HEK293 (cell line): ENCODE results near the gene FHIT.

Experiments
- CTCF ChIA-PET: fragments of 350-600 bp; formaldehyde crosslinking; extraction: SDS; loops from one replicate; lab custom pipeline; 2021; ENCODE audit warnings: antibody characterized with exemption; lab: Yijun Ruan, JAX
- POLR2A ChIA-PET: fragments of 300-600 bp; formaldehyde crosslinking; extraction: SDS; loops from one replicate; lab custom pipeline; 2020; ENCODE audit warnings: antibody characterized with exemption, inconsistent platforms; lab: Yijun Ruan, JAX
- H3K27ac ChIP-seq: fragments of 200-500 bp; sonication (Bioruptor generic); 2 replicates; pipeline ENCODE4 v1.5.1; 2014; ENCODE audit warnings: low read depth, low read length, control low read depth, inconsistent platforms; ENCODE audit errors: extremely low read depth
- H3K36me3 ChIP-seq, 2 experiments: fragments of 200-500 bp in 1 of 2; sonication (Bioruptor generic) in 1 of 2; 1 replicate in 1 of 2; 2 replicates in 1 of 2; pipeline ENCODE4 v1.5.1; 2014 to 2017; ENCODE audit warnings: inconsistent platforms in 2 of 2, low read length in 2 of 2; ENCODE audit not compliant: control insufficient read depth in 2 of 2, insufficient read depth in 1 of 2
- H3K4me1 ChIP-seq: fragments of 200-500 bp; sonication (Bioruptor generic); 2 replicates; pipeline ENCODE4 v1.5.1; 2014; ENCODE audit warnings: mild to moderate bottlenecking, low read length, inconsistent platforms; ENCODE audit not compliant: control insufficient read depth, insufficient read depth
- H3K4me3 ChIP-seq: 2 replicates; pipeline ENCODE4 v1.5.1; 2011; ENCODE audit warnings: low read depth, mild to moderate bottlenecking, control low read depth, low read length, moderate library complexity
- H3K9me3 ChIP-seq: fragments of 200-500 bp; sonication (Bioruptor generic); 2 replicates; pipeline ENCODE4 v1.5.1; 2014; ENCODE audit warnings: low read depth, low read length, inconsistent platforms; ENCODE audit not compliant: control insufficient read depth, insufficient read depth
- INSM2 ChIP-seq: fragments of 450-650 bp; formaldehyde crosslinking; IDR thresholded peaks from 2 replicates; pipeline ENCODE4 v1.5.1; 2016; ENCODE audit warnings: missing biosample characterization, missing genetic modification characterization
- MZF1 ChIP-seq: fragments of 450-650 bp; formaldehyde crosslinking; IDR thresholded peaks from 2 replicates; pipeline ENCODE4 v1.5.1; 2017; ENCODE audit warnings: missing biosample characterization, missing genetic modification characterization, borderline replicate concordance
- PATZ1 ChIP-seq: fragments of 450-650 bp; formaldehyde crosslinking; IDR thresholded peaks from 2 replicates; pipeline ENCODE4 v1.5.1; 2016; ENCODE audit warnings: missing biosample characterization, missing genetic modification characterization
- SALL2 ChIP-seq: fragments of 450-650 bp; formaldehyde crosslinking; IDR thresholded peaks from 2 replicates; pipeline ENCODE4 v1.5.0; 2017; ENCODE audit warnings: missing biosample characterization, mild to moderate bottlenecking, missing genetic modification characterization, borderline replicate concordance
- ZBTB21 ChIP-seq: fragments of 450-650 bp; formaldehyde crosslinking; IDR thresholded peaks from 2 replicates; pipeline ENCODE4 v1.5.1; 2017; ENCODE audit warnings: missing biosample characterization, missing genetic modification characterization
- ZIC2 ChIP-seq: fragments of 450-650 bp; formaldehyde crosslinking; IDR thresholded peaks from 2 replicates; pipeline ENCODE4 v1.5.1; 2016; ENCODE audit warnings: missing biosample characterization, missing genetic modification characterization
- ZNF202 ChIP-seq: fragments of 450-650 bp; formaldehyde crosslinking; IDR thresholded peaks from 2 replicates; pipeline ENCODE4 v1.5.1; 2016; ENCODE audit warnings: missing biosample characterization, missing genetic modification characterization, borderline replicate concordance
- ZNF221 ChIP-seq: fragments of 450-650 bp; formaldehyde crosslinking; IDR thresholded peaks from 2 replicates; pipeline ENCODE4 v1.5.1; 2017; ENCODE audit warnings: missing biosample characterization, missing genetic modification characterization, borderline replicate concordance
- ZNF324 ChIP-seq: fragments of 450-650 bp; formaldehyde crosslinking; IDR thresholded peaks from 2 replicates; pipeline ENCODE4 v1.5.1; 2016; ENCODE audit warnings: missing biosample characterization, missing genetic modification characterization
- ZNF350 ChIP-seq: fragments of 450-650 bp; formaldehyde crosslinking; IDR thresholded peaks from 2 replicates; pipeline ENCODE4 v1.5.0; 2017; ENCODE audit warnings: missing biosample characterization, mild to moderate bottlenecking, missing genetic modification characterization
- ZNF354C ChIP-seq: fragments of 450-650 bp; formaldehyde crosslinking; IDR thresholded peaks from 2 replicates; pipeline ENCODE4 v1.5.1; 2016; ENCODE audit warnings: missing biosample characterization, missing genetic modification characterization, low read depth, borderline replicate concordance
- ZNF501 ChIP-seq: fragments of 450-650 bp; formaldehyde crosslinking; IDR thresholded peaks from 2 replicates; pipeline ENCODE4 v1.5.1; 2016; ENCODE audit warnings: missing biosample characterization, missing genetic modification characterization
- ZNF555 ChIP-seq: fragments of 450-650 bp; formaldehyde crosslinking; conservative IDR thresholded peaks from 2 replicates; pipeline ENCODE4 v1.5.1; 2017; ENCODE audit warnings: missing biosample characterization, mild to moderate bottlenecking, missing genetic modification characterization, inconsistent platforms
- ZNF571 ChIP-seq: fragments of 450-650 bp; formaldehyde crosslinking; IDR thresholded peaks from 2 replicates; pipeline ENCODE4 v1.5.0; 2017; ENCODE audit warnings: missing biosample characterization, missing genetic modification characterization
- ZNF624 ChIP-seq: fragments of 450-650 bp; formaldehyde crosslinking; IDR thresholded peaks from 2 replicates; pipeline ENCODE4 v1.5.1; 2017; ENCODE audit warnings: missing biosample characterization, missing genetic modification characterization
- ZNF707 ChIP-seq: fragments of 450-650 bp; formaldehyde crosslinking; IDR thresholded peaks from 2 replicates; pipeline ENCODE4 v1.5.1; 2016; ENCODE audit warnings: missing biosample characterization, missing genetic modification characterization
- ZNF747 ChIP-seq: fragments of 450-650 bp; formaldehyde crosslinking; IDR thresholded peaks from 2 replicates; pipeline ENCODE4 v1.5.1; 2016; ENCODE audit warnings: missing biosample characterization, missing genetic modification characterization
- TF ChIP-seq, protein P1 (sequence below): fragments of 450-650 bp; formaldehyde crosslinking; IDR thresholded peaks from 2 replicates; pipeline ENCODE4; 2016; ENCODE audit warnings: missing biosample characterization, missing genetic modification characterization

Gene FHIT

DNA sequence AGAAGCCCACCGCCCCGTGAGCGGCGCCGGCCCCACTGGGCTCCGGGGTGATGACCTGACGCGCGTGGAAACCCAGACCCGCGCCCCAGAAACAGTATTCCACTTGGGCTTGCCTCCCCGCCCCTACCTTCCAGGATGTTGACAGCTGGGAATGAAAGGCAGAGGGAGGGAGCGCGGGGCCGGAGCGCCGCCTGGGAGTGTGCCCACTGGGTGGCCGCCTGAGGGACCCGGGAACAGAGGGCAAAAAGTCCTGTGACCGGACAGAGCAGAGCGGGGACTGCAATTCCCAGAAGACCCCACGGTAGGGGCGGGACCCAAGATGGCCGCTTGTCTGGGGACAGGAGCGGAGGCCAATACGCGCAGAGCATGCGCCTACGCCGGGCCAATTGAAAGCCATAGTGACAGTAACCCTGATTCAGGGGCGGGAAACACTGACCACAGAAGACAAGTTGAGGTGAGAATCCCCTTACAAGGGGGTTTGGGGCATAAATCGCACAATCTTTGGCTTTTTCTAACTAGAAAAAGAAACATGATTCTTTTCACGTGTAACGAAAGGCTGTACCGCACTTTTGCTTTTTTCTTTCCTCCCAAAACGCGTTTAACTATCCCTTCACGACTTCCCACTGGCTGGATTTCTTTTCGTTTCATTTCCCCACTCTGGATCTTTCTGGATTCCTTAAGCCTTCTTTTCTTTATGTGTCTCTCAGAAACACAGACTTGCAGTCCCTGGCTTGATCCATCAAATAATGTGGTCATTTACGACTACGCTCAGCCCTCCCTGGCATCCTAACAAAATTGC, at the start of gene FHIT (continued):
- TF ChIP-seq ZNF501 (tag by site-specific recombination) (no peak), PATZ1 (tag by site-specific recombination) (peak; percentile 57), ZNF354C (no peak)

GRCh38 chr3:61300786-61301185, 49.5 kb upstream of the FHIT start:
- no peaks in the 10 kb centered on the region for H3K9me3 ChIP-seq
- ChIA-PET POLR2A (no interaction called here), CTCF (no interaction called here)
- TF ChIP-seq ZNF624 (tag by site-specific recombination) = no peak
- no peak for TF ChIP-seq ZBTB21 (tag by site-specific recombination)
- no peak for TF ChIP-seq ZNF555 (tag by site-specific recombination)
- TF ChIP-seq ZNF747 (tag by site-specific recombination) = no peak
- TF ChIP-seq ZIC2 (tag by site-specific recombination) = no peak
- TF ChIP-seq SALL2 (tag by site-specific recombination) = no peak
- TF ChIP-seq ZNF221 (tag by site-specific recombination) = no peak
- no peak for TF ChIP-seq INSM2 (tag by site-specific recombination)
- TF ChIP-seq ZNF707 (tag by site-specific recombination) = no peak
- TF ChIP-seq, protein P1, sequence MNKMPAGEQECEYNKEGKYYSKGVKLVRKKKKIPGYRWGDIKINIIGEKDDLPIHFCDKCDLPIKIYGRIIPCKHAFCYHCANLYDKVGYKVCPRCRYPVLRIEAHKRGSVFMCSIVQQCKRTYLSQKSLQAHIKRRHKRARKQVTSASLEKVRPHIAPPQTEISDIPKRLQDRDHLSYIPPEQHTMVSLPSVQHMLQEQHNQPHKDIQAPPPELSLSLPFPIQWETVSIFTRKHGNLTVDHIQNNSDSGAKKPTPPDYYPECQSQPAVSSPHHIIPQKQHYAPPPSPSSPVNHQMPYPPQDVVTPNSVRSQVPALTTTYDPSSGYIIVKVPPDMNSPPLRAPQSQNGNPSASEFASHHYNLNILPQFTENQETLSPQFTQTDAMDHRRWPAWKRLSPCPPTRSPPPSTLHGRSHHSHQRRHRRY (tag by site-specific recombination) = no peak
- no peaks in the 10 kb centered on the region for H3K36me3 ChIP-seq
- H3K4me3 ChIP-seq = no peak overlapping the region
- no peak overlapping the region for H3K27ac ChIP-seq
- no peaks in the 10 kb centered on the region for H3K4me1 ChIP-seq

DNA sequence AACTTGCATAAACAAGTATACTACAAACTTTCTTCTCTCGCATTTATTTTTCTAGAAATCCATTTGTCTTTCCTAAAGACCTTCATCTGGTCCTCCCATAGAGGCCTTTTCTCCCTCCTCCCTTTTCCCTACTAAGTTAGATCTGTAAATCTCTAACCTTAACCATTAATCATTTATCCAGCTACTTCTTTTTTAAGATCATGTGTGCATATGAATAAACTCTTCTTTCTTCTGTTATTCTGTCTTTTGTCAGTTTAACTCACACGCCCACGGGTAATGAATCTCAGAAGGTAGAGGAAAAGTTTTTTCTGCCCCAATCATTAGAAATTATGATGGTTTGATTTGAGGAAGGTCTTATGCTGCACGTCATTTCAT, 48.7 kb upstream of the FHIT start:
- H3K36me3 ChIP-seq = no peaks in the 10 kb centered on the region
- H3K9me3 ChIP-seq = no peaks in the 10 kb centered on the region
- H3K4me3 ChIP-seq = no peak overlapping the region
- TF ChIP-seq ZNF202 (no peak), ZNF571 (no peak), ZNF324 (tag by site-specific recombination) (no peak), ZNF350 (no peak), MZF1 (tag by site-specific recombination) (no peak), ZBTB21 (tag by site-specific recombination) (no peak)
- no peak overlapping the region for H3K27ac ChIP-seq
- no peaks in the 10 kb centered on the region for H3K4me1 ChIP-seq
- ChIA-PET CTCF (no interaction called here), POLR2A (no interaction called here)
